ENCODE data around the gene AKR1C4. TPM values are rescaled to one million over a fixed set of nuclear protein-coding genes. Genes with fewer than 3 reads are reported as not detected.
"Not testable (repeated sequence)": the region's sequence is repeated elsewhere in the genome, so short reads cannot be mapped to it uniquely, and the experiment has no call there.

The AKR1C4 gene
- total RNA-seq, 4 donors from 2014 or later: 0.35 TPM; not detected in 3

DNA sequence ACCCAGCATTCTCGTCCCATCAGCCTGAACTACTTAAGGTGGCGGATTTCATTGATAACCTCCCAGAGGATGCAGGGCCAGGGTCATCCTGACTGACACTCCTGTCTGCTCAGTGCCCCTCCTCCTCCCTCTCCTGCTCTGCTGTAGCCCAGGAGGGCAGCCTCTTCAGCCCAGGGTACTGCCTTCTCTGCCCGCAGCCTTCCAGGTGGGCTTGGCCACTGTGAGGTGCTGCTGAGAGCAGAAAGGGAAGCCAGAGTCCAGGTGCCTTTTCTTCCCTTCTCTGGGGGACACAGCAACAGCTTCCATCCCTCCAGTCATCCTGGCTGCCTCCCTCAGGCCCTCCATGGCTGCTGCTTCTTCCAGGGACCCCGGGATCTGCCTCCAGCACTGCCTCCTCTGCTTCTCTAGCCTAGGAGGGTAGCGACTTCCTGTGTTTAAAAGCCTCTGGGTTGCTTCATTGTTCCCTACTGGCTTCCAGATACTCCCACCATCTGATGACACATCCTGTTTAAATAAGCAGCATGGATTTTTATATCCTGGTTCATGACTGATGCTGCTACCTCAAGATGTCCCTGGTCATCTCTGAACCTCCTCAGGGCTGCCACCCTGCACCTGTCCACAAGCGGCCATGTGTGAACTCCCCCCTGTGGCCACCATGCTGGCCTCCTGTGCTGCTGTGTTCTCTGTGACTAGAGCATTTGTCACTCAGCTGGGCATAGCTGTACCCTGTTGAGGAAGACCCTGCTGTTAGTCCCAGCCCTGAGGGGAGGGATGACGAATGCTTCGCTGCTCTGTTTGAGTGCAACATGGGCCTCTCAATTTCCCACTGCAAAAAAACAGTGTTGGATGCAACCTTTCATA is 55.8 kb downstream of the AKR1C4 start:
- Histone ChIP-seq H3K4me1 (no peaks in the 10 kb centered on the region), H3K27me3 (no peaks in the 10 kb centered on the region), H3K27ac (no peak overlapping the region), H3K9me3 (no peaks in the 10 kb centered on the region), H3K4me3 (no peak overlapping the region), H3K36me3 (no peaks in the 10 kb centered on the region)
- no peak for DNase-seq
- TF ChIP-seq CTCF (IDR thresholded peaks at IDR 0.05 in 4 of 5, conservative IDR thresholded peaks at IDR 0.05 in 1 of 5) (no peak), POLR2A (IDR thresholded peaks at IDR 0.05) (no peak)
- no peak for ATAC-seq
- intact Hi-C loops (cut with DNase I; ENCODE audit: low total_unique reads): no loop called here
- in situ Hi-C loops (cut with MboI; ENCODE audit: low sequenced_read_pairs in 4 of 4): no loop called here

DNA sequence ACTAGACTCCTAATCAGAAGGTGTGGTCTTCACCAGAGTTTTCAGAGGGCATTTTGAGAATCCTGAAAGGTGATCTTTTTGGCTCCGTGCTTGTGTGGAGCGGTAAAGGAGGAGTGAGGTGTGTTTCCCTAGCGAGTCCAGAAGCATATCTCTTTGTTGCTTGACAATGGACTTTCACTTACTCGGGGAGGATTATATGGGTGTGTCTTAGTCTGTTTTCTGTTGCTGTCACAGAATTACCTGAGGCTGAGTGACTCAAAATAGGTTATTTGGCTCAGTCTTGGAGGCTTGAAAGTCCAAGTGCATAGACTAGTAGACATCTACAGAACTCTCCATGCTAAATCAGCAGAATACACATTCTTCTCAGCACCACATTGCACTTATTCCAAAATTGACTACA is 57.9 kb downstream of the AKR1C4 start:
- intact Hi-C loops (cut with DNase I; ENCODE audit: low total_unique reads): no loop called here
- DNase-seq (no peak), ATAC-seq (no peak)
- H3K27ac ChIP-seq: no peak overlapping the region
- no peaks in the 10 kb centered on the region for H3K36me3 ChIP-seq
- H3K4me3 ChIP-seq: no peak overlapping the region
- no peak for TF ChIP-seq CTCF (IDR thresholded peaks at IDR 0.05 in 4 of 5, conservative IDR thresholded peaks at IDR 0.05 in 1 of 5)
- TF ChIP-seq POLR2A (IDR thresholded peaks at IDR 0.05): no peak
- no peaks in the 10 kb centered on the region for H3K9me3 ChIP-seq
- H3K4me1 ChIP-seq: no peaks in the 10 kb centered on the region
- H3K27me3 ChIP-seq: no peaks in the 10 kb centered on the region
- in situ Hi-C loops (cut with MboI; ENCODE audit: low sequenced_read_pairs in 4 of 4): no loop called here

DNA sequence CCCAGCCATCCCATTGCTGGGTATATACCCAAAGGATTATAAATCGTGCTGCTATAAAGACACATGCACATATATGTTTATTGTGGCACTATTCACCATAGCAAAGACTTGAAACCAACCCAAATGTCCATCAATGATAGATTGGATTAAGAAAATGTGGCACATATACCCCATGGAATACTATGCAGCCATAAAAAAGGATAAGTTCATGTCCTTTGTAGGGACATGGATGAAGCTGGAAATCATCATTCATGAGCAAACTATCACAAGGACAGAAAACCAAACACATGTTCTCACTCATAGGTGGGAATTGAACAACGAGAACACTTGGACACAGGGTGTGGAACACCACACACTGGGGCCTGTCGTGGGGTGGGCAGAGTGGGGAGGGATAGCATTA is 61.1 kb downstream of the AKR1C4 start:
- in situ Hi-C loops (cut with MboI; ENCODE audit: low sequenced_read_pairs in 4 of 4); DNase-seq; H3K4me1 ChIP-seq; H3K4me3 ChIP-seq; H3K27ac ChIP-seq; H3K27me3 ChIP-seq; intact Hi-C loops (cut with DNase I; ENCODE audit: low total_unique reads); H3K36me3 ChIP-seq; H3K9me3 ChIP-seq; ATAC-seq: not testable (repeated sequence)

GRCh38 chr10:5259132-5259951 is 62.7 kb downstream of the AKR1C4 start:
- intact Hi-C loops (cut with DNase I; ENCODE audit: low total_unique reads) (no loop called here), in situ Hi-C loops (cut with MboI; ENCODE audit: low sequenced_read_pairs in 4 of 4) (no loop called here)
- TF ChIP-seq POLR2A (IDR thresholded peaks at IDR 0.05): no peak
- no peak for TF ChIP-seq CTCF (IDR thresholded peaks at IDR 0.05 in 4 of 5, conservative IDR thresholded peaks at IDR 0.05 in 1 of 5)
- ATAC-seq (no peak), DNase-seq (no peak)
- H3K27me3 ChIP-seq: no peaks in the 10 kb centered on the region
- no peaks in the 10 kb centered on the region for H3K4me1 ChIP-seq
- H3K36me3 ChIP-seq: no peaks in the 10 kb centered on the region
- H3K27ac ChIP-seq: no peak overlapping the region
- H3K4me3 ChIP-seq: no peak overlapping the region
- no peaks in the 10 kb centered on the region for H3K9me3 ChIP-seq

GRCh38 chr10:5259952-5260578 is 63.4 kb downstream of the AKR1C4 start:
- no peak for TF ChIP-seq POLR2A (IDR thresholded peaks at IDR 0.05)
- no peak for TF ChIP-seq CTCF (IDR thresholded peaks at IDR 0.05 in 4 of 5, conservative IDR thresholded peaks at IDR 0.05 in 1 of 5)
- H3K4me3 ChIP-seq: no peak overlapping the region
- no peak overlapping the region for H3K27ac ChIP-seq
- H3K36me3 ChIP-seq: no peaks in the 10 kb centered on the region
- ATAC-seq: no peak
- DNase-seq: no peak
- H3K27me3 ChIP-seq: no peaks in the 10 kb centered on the region
- H3K9me3 ChIP-seq: no peaks in the 10 kb centered on the region
- in situ Hi-C loops (cut with MboI; ENCODE audit: low sequenced_read_pairs in 4 of 4): no loop called here
- intact Hi-C loops (cut with DNase I; ENCODE audit: low total_unique reads): no loop called here
- H3K4me1 ChIP-seq: no peaks in the 10 kb centered on the region

All from gastrocnemius medialis (tissue), 4 donors.